T-helper 22 cell (primary cell): ENCODE measurements around the gene GLTP.
"Not testable (repeated sequence)": the region's sequence is repeated elsewhere in the genome, so short reads cannot be mapped to it uniquely, and the experiment has no call there.

Source experiments
- DNase-seq: peaks from one replicate; pipeline ENCODE4 v3.0.0-alpha.2; 2020; ENCODE audit warnings: low read depth

GLTP gene

GRCh38 chr12:109902891-109903418 lies 22.6 kb upstream of the GLTP start:
- no peak for DNase-seq

- DNase-seq: no peak
These were observed 20.6 kb upstream of the GLTP start for GRCh38 chr12:109900752-109901580.

- DNase-seq: peak; percentile 57
These were observed 19.7 kb upstream of the GLTP start, which contains the start of gene TCHP for GRCh38 chr12:109899783-109900751. TCHP (plus strand) TSS chr12:109900274; CDS start chr12:109903027, 2,753 bp downstream.

- not testable (repeated sequence) for DNase-seq
These were observed 19.0 kb upstream of the GLTP start for GRCh38 chr12:109899345-109899744.

GRCh38 chr12:109897029-109897428 lies 16.7 kb upstream of the GLTP start:
- no peak for DNase-seq

GRCh38 chr12:109896188-109896587 lies 15.8 kb upstream of the GLTP start:
- no peak for DNase-seq

- no peak for DNase-seq
These were observed 14.6 kb upstream of the GLTP start for GRCh38 chr12:109894939-109895338.

GRCh38 chr12:109893261-109893995 lies 13.1 kb upstream of the GLTP start:
- no peak for DNase-seq

- no peak for DNase-seq
These were observed 12.4 kb upstream of the GLTP start for GRCh38 chr12:109892748-109893147.

GRCh38 chr12:109892165-109892715 lies 11.9 kb upstream of the GLTP start:
- no peak for DNase-seq

GRCh38 chr12:109891731-109892130 lies 11.4 kb upstream of the GLTP start:
- DNase-seq: not testable (repeated sequence)

- no peak for DNase-seq
These were observed 10.4 kb upstream of the GLTP start for GRCh38 chr12:109890620-109891170.

- no peak for DNase-seq
These were observed 8.1 kb upstream of the GLTP start for GRCh38 chr12:109888179-109889020.

GRCh38 chr12:109885616-109886015 lies 5.3 kb upstream of the GLTP start:
- no peak for DNase-seq

- DNase-seq: no peak
These were observed 3.1 kb upstream of the GLTP start for GRCh38 chr12:109883461-109883860.

- DNase-seq: no peak
These were observed 1.4 kb upstream of the GLTP start for GRCh38 chr12:109881752-109882151.

GRCh38 chr12:109880938-109881337 lies 597 bp upstream of the GLTP start:
- no peak for DNase-seq

GRCh38 chr12:109879351-109880042 lies 844 bp downstream of the GLTP start:
- no peak for DNase-seq

- no peak for DNase-seq
These were observed 1.6 kb downstream of the GLTP start for GRCh38 chr12:109878749-109879148.

- no peak for DNase-seq
These were observed 2.1 kb downstream of the GLTP start for GRCh38 chr12:109878247-109878625.
